ENCODE results near the gene FAM3D. TPM values are rescaled to one million over a fixed set of nuclear protein-coding genes. Genes with fewer than 3 reads are reported as not detected.
A peak's percentile ranks its signal among the peaks of the same experiment; 100 is the strongest.

Gene FAM3D, protein sequence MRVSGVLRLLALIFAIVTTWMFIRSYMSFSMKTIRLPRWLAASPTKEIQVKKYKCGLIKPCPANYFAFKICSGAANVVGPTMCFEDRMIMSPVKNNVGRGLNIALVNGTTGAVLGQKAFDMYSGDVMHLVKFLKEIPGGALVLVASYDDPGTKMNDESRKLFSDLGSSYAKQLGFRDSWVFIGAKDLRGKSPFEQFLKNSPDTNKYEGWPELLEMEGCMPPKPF
- 0.40 TPM in 1 of 2 replicates, not detected in the other for total RNA-seq (2014; rRNA removed)
- Bru-seq, nascent RNA, result percentile 5 among the genes with signal in this experiment
- percentile 8 among the genes with signal in this experiment for BruChase-seq, experiment 1, labeled RNA remaining after a 6-hour chase
- BruChase-seq, experiment 2, labeled RNA remaining after a 2-hour chase, result percentile 13 among the genes with signal in this experiment
- long read RNA-seq, partial matches to known transcripts, result 0 of 1 reads
- long read RNA-seq, other reads (novel, unspliced or antisense), result 1 of 1 reads

GRCh38 chr3:58666683-58667082, at the start of gene FAM3D:
TSS of gene FAM3D (minus strand) at chr3:58666774. CDS start at chr3:58655563, 11,211 bp downstream.
- peaks cover 6% of the 10 kb centered on the region; the same call in 1 of the 2 replicates for H3K4me1 ChIP-seq (ENCODE audit: insufficient read depth, low read length)
- no peak within 1 kb of the TSS for H3K9ac ChIP-seq (ENCODE audit: low read length)
- no peaks in the 10 kb centered on the region for H3K27me3 ChIP-seq (ENCODE audit: low read length)
- no peak within 1 kb of the TSS for H3K4me2 ChIP-seq (ENCODE audit: low read length)
- ATAC-seq, result peak; percentile 73
- CTCF ChIA-PET, result no interaction called here
- H2AFZ ChIP-seq (ENCODE audit: low read length), result peak within 1 kb of the TSS; percentile 56; the same call in 1 of the 2 replicates
- H3F3A ChIP-seq (ENCODE audit: low read length, unreplicated experiment), result no peaks in the 10 kb centered on the region
- H3K27ac ChIP-seq (ENCODE audit: low read length), result no peak within 1 kb of the TSS
- H3K79me2 ChIP-seq (ENCODE audit: low read length), result no peaks in the 10 kb centered on the region
- intact Hi-C loops (cut with micrococcal nuclease), result no loop called here
- no peak within 1 kb of the TSS for H3K4me3 ChIP-seq (ENCODE audit: low read length)
- peak; percentile 21 for DNase-seq
- no peaks in the 10 kb centered on the region for H3K9me2 ChIP-seq (replicated peaks; ENCODE audit: low read length)
- no peaks in the 10 kb centered on the region for H3K36me3 ChIP-seq (ENCODE audit: low read depth, low read length)
- no peaks in the 10 kb centered on the region for H3K9me3 ChIP-seq (ENCODE audit: low read length)
- BruUV-seq (replicated peaks), result no TSS peak
- TF ChIP-seq EZH2phosphoT487 (IDR thresholded peaks at IDR 0.05; ENCODE audit: borderline replicate concordance, low read length) (no peak), EZH2 (IDR thresholded peaks at IDR 0.05; ENCODE audit: low read length, unreplicated experiment) (no peak), CTCF (conservative IDR thresholded peaks at IDR 0.05; ENCODE audit: low read depth, low read length) (no peak)
- H4K20me1 ChIP-seq (ENCODE audit: low read length), result no peaks in the 10 kb centered on the region
- POLR2A ChIA-PET (ENCODE audit: unreplicated experiment), result no interaction called here

DNA sequence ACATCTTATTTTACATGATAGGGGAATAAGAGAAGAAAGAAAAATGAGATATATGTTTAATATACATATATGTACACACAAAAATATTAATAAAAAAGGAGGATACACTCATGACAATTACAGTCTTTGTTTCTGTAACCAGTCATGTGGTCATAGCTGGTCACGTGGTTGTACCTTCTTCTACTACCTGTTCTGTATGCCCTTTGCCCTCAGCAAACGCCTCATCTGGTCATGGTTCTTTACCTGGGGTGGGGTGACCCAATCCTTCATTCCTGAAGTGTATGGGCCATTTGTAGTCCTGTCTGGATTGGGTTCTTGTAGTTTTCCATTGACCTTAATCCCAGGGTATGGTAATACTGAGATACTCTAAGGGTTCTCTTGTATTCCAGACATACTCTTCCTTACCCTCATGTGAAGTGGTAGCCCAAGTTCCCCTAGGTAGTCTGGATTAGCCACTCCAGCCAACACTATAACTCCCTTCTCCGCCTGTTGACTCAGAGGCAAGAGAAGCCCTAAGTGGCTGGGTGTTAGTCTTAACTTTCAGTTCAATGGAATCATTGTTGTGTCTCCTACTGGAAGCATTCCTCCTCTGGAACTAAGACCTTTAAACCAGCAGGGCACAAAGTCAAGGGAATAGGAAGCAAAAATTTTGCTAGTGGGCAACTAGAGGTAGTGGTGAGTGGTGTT, 47.3 kb upstream of the FAM3D start:
- Histone ChIP-seq H3K4me3 (ENCODE audit: low read length) (no peak overlapping the region), H3K27ac (ENCODE audit: low read length) (no peak overlapping the region), H3K9me2 (replicated peaks; ENCODE audit: low read length) (no peaks in the 10 kb centered on the region), H4K20me1 (ENCODE audit: low read length) (no peaks in the 10 kb centered on the region), H3F3A (ENCODE audit: low read length, unreplicated experiment) (no peaks in the 10 kb centered on the region), H3K9ac (ENCODE audit: low read length) (no peak overlapping the region), H2AFZ (ENCODE audit: low read length) (no peak overlapping the region), H3K79me2 (ENCODE audit: low read length) (no peaks in the 10 kb centered on the region), H3K9me3 (ENCODE audit: low read length) (no peaks in the 10 kb centered on the region), H3K27me3 (ENCODE audit: low read length) (no peaks in the 10 kb centered on the region), H3K4me2 (ENCODE audit: low read length) (no peak overlapping the region), H3K4me1 (ENCODE audit: insufficient read depth, low read length) (no peaks in the 10 kb centered on the region), H3K36me3 (ENCODE audit: low read depth, low read length) (no peaks in the 10 kb centered on the region)
- intact Hi-C loops (cut with micrococcal nuclease), result no loop called here
- no peak for TF ChIP-seq EZH2 (IDR thresholded peaks at IDR 0.05; ENCODE audit: low read length, unreplicated experiment)
- no peak for TF ChIP-seq CTCF (conservative IDR thresholded peaks at IDR 0.05; ENCODE audit: low read depth, low read length)
- no peak for TF ChIP-seq EZH2phosphoT487 (IDR thresholded peaks at IDR 0.05; ENCODE audit: borderline replicate concordance, low read length)
- CTCF ChIA-PET, result no interaction called here
- POLR2A ChIA-PET (ENCODE audit: unreplicated experiment), result no interaction called here
- no TSS peak for BruUV-seq (replicated peaks)
- ATAC-seq (no peak), DNase-seq (no peak)
